ENCODE data around the gene NCKAP5.

GRCh38 chr2:132788310-132788838, 779.9 kb downstream of the NCKAP5 start:
- TF ChIP-seq, protein P1, sequence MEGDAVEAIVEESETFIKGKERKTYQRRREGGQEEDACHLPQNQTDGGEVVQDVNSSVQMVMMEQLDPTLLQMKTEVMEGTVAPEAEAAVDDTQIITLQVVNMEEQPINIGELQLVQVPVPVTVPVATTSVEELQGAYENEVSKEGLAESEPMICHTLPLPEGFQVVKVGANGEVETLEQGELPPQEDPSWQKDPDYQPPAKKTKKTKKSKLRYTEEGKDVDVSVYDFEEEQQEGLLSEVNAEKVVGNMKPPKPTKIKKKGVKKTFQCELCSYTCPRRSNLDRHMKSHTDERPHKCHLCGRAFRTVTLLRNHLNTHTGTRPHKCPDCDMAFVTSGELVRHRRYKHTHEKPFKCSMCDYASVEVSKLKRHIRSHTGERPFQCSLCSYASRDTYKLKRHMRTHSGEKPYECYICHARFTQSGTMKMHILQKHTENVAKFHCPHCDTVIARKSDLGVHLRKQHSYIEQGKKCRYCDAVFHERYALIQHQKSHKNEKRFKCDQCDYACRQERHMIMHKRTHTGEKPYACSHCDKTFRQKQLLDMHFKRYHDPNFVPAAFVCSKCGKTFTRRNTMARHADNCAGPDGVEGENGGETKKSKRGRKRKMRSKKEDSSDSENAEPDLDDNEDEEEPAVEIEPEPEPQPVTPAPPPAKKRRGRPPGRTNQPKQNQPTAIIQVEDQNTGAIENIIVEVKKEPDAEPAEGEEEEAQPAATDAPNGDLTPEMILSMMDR (conservative IDR thresholded peaks at IDR 0.05), result no peak
- no peak for TF ChIP-seq EZH2 (IDR thresholded peaks at IDR 0.05; ENCODE audit: low read depth)
